B cell (primary cell): ENCODE data around the gene ARF6. TPM values are rescaled to one million over a fixed set of nuclear protein-coding genes. Genes with fewer than 3 reads are reported as not detected.

Experiments used
- ATAC-seq: fragments of 200-7000 bp; cut with Tn5 transposase; one replicate; pipeline ENCODE4 v1.10.0; 2021; ENCODE audit warnings: low read depth, mild to moderate bottlenecking, moderate number of reproducible peaks, moderate library complexity
- CTCF ChIA-PET: fragments of 350-600 bp; sonication (Branson Sonifier 250); formaldehyde crosslinking; loops from one replicate; lab custom pipeline; 2021; ENCODE audit warnings: antibody characterized with exemption, inconsistent platforms; lab: Charles Lee
- POLR2A ChIA-PET: fragments of 350-600 bp; sonication (Branson Sonifier 250); formaldehyde crosslinking; loops from one replicate; lab custom pipeline; 2021; ENCODE audit warnings: antibody characterized with exemption; lab: Charles Lee
- DNase-seq: peaks from one replicate; pipeline ENCODE4 v3.0.0; 2013
- H2AFZ ChIP-seq: 2 replicates; pipeline ENCODE4 v1.6.1; 2012; ENCODE audit warnings: mild to moderate bottlenecking, low read depth, low read length; ENCODE audit not compliant: insufficient read depth, poor library complexity, severe bottlenecking
- H3K27ac ChIP-seq, 2 donors: 1 replicate in 1 of 2; 2 replicates in 1 of 2; pipeline ENCODE4 v1.5.1; 2012 to 2013; ENCODE audit warnings: low read length in 2 of 2, mild to moderate bottlenecking in 2 of 2, moderate library complexity in 1 of 2
- H3K27me3 ChIP-seq, 4 experiments: fragments of 200-600 bp in 1 of 4; sonication (generic) in 1 of 4; replicated peaks in 1 of 4; 1 replicate in 2 of 4; 2 replicates in 2 of 4; pipeline versions ENCODE4 v1.6.1 to v1.7.0; 2013 to 2016; ENCODE audit warnings: low read length in 3 of 4, mild to moderate bottlenecking in 2 of 4, mixed read lengths in 1 of 4, moderate library complexity in 1 of 4; ENCODE audit not compliant: insufficient read depth in 4 of 4, control insufficient read depth in 3 of 4; ENCODE audit errors: control extremely low read depth in 1 of 4
- H3K36me3 ChIP-seq, 2 experiments: replicated peaks in 1 of 2; 1 replicate in 1 of 2; 2 replicates in 1 of 2; pipeline versions ENCODE4 v1.6.1 to v1.7.1; 2013; ENCODE audit warnings: low read length in 1 of 2; ENCODE audit not compliant: insufficient read depth in 2 of 2, control insufficient read depth in 1 of 2; ENCODE audit errors: control extremely low read depth in 1 of 2, extremely low read depth in 1 of 2
- H3K4me1 ChIP-seq, 2 donors: fragments of 200-600 bp in 1 of 2; sonication (generic) in 1 of 2; 1 replicate in 1 of 2; 2 replicates in 1 of 2; pipeline versions ENCODE4 v1.5.1 to v1.6.1; 2013 to 2017; ENCODE audit warnings: low read length in 2 of 2; ENCODE audit not compliant: control insufficient read depth in 2 of 2, insufficient read depth in 2 of 2
- H3K4me2 ChIP-seq: replicated peaks from 2 replicates; pipeline ENCODE3; 2012; ENCODE audit warnings: mild to moderate bottlenecking, low read depth, low read length; ENCODE audit not compliant: poor library complexity, severe bottlenecking
- H3K4me3 ChIP-seq, 5 experiments: fragments of 200-600 bp in 1 of 5; sonication (generic) in 1 of 5; 1 replicate in 3 of 5; 2 replicates in 2 of 5; pipeline versions ENCODE4 v1.5.1 to v1.7.0; 2011 to 2016; ENCODE audit warnings: low read length in 4 of 5, mild to moderate bottlenecking in 4 of 5, low read depth in 2 of 5, control low read depth in 1 of 5, moderate library complexity in 1 of 5; ENCODE audit not compliant: insufficient read depth in 1 of 5; ENCODE audit errors: control extremely low read depth in 1 of 5, extremely low read depth in 1 of 5
- H3K79me2 ChIP-seq: fragments of 200-600 bp; sonication (generic); one replicate; pipeline ENCODE4 v1.6.0; 2016; ENCODE audit warnings: low read length; ENCODE audit not compliant: control insufficient read depth, insufficient read depth
- H3K9ac ChIP-seq: fragments of 200-600 bp; sonication (generic); 2 replicates; pipeline ENCODE4 v1.6.1; 2017; ENCODE audit warnings: mild to moderate bottlenecking, low read length, moderate library complexity
- H3K9me3 ChIP-seq, 3 donors: one replicate each; pipeline versions ENCODE4 v1.6.1 to v1.7.1; 2013; ENCODE audit warnings: low read length in 2 of 3; ENCODE audit not compliant: control insufficient read depth in 2 of 3, insufficient read depth in 1 of 3; ENCODE audit errors: control extremely low read depth in 1 of 3
- H4K20me1 ChIP-seq: 2 replicates; pipeline ENCODE4 v1.6.0; 2012; ENCODE audit warnings: mild to moderate bottlenecking, low read length; ENCODE audit not compliant: insufficient read depth, control insufficient read depth, poor library complexity, severe bottlenecking
- H3K27ac Mint-ChIP-seq: one replicate; pipeline ENCODE4 v1.8.0; 2021; ENCODE audit warnings: mixed read lengths
- H3K27me3 Mint-ChIP-seq: one replicate; pipeline ENCODE4 v1.8.0; 2021; ENCODE audit warnings: mixed read lengths
- H3K4me1 Mint-ChIP-seq: one replicate; pipeline ENCODE4 v1.8.0; 2021; ENCODE audit warnings: mixed read lengths
- H3K4me3 Mint-ChIP-seq: one replicate; pipeline ENCODE4 v1.8.0; 2021; ENCODE audit warnings: mixed read lengths
- H3K9me3 Mint-ChIP-seq: one replicate; pipeline ENCODE4 v1.8.0; 2022; ENCODE audit warnings: mixed read lengths; ENCODE audit not compliant: insufficient read depth
- CTCF ChIP-seq: fragments of 200-600 bp; IDR thresholded peaks from one replicate; pipeline ENCODE4 v1.8.0; 2022; ENCODE audit warnings: antibody characterized with exemption, mild to moderate bottlenecking
- EZH2 ChIP-seq: IDR thresholded peaks from 2 replicates; pipeline ENCODE4 v1.6.1; 2012; ENCODE audit warnings: borderline replicate concordance, low read depth, mild to moderate bottlenecking, moderate library complexity, low read length; ENCODE audit not compliant: insufficient read depth, poor library complexity, severe bottlenecking
- WGBS: methylation state at CpG from one replicate; pipeline ENCODE4 v1.1.5; 2013; ENCODE audit warnings: missing lambda C conversion rate; ENCODE audit not compliant: insufficient coverage; 5-methylcytosine and 5-hydroxymethylcytosine counted together
- intact Hi-C: fragments of 100-400 bp; cut with micrococcal nuclease; formaldehyde crosslinking; loops from one replicate; pipeline ENCODE4 v1.10.0; 2022
- polyA plus RNA-seq: library from polyadenylated mRNA; depleted of rRNA; stranded (reverse); fragments of >200 nt; gene quantifications from 2 replicates; pipeline ENCODE4 v1.2.3, GENCODE V29; 2012
- total RNA-seq, 2 donors: library from RNA; stranded (reverse); fragments of 120-200 nt in 1 of 2; gene quantifications; 1 replicate in 1 of 2; 2 replicates in 1 of 2; pipeline versions ENCODE4 v1.2.3 to v1.2.4, GENCODE V29; 2013 to 2022

Gene ARF6
- total and polyA plus RNA-seq, 2 donors (not counting 1 experiment from before 2014, with no cell fraction given), result 96.6 to 135 TPM

GRCh38 chr14:49907186-49907585 is 14.3 kb downstream of the ARF6 start:
- H3K27ac ChIP-seq, result no peak overlapping the region
- ATAC-seq (no peak), DNase-seq (no peak)
- no CpG with 5 or more reads among the region's 5 CpGs for WGBS
- H3K27me3 ChIP-seq, result no peaks in the 10 kb centered on the region
- Mint-ChIP-seq H3K27ac (no peak overlapping the region), H3K4me3 (no peak overlapping the region), H3K27me3 (no peaks in the 10 kb centered on the region), H3K4me1 (peaks cover 28% of the 10 kb centered on the region), H3K9me3 (no peaks in the 10 kb centered on the region)
- intact Hi-C loops, result no loop called here
- ChIA-PET POLR2A (no interaction called here), CTCF (interaction anchor here (1.1 kb wide), 1 partner anchor 42 kb away, joined by 4 read pairs; no protein-coding TSS in a partner anchor)
- no peaks in the 10 kb centered on the region for H3K9me3 ChIP-seq
- H3K36me3 ChIP-seq, result no peaks in the 10 kb centered on the region
- H3K4me3 ChIP-seq, result no peak overlapping the region
- H3K4me2 ChIP-seq, result no peak overlapping the region
- TF ChIP-seq EZH2, result no peak
- no peak for TF ChIP-seq CTCF
- peaks cover 19 to 28% of the 10 kb centered on the region in 2 donors for H3K4me1 ChIP-seq
- H3K9ac ChIP-seq, result no peak overlapping the region
- no peaks in the 10 kb centered on the region for H4K20me1 ChIP-seq
- H2AFZ ChIP-seq, result no peak overlapping the region
- H3K79me2 ChIP-seq, result peaks cover 25% of the 10 kb centered on the region

GRCh38 chr14:49908433-49908782 is 15.5 kb downstream of the ARF6 start:
- Mint-ChIP-seq H3K4me1 (peaks cover 27% of the 10 kb centered on the region), H3K9me3 (no peaks in the 10 kb centered on the region), H3K4me3 (no peak overlapping the region), H3K27me3 (no peaks in the 10 kb centered on the region), H3K27ac (no peak overlapping the region)
- H3K4me2 ChIP-seq, result no peak overlapping the region
- ATAC-seq (no peak), DNase-seq (no peak)
- ChIA-PET CTCF (no interaction called here), POLR2A (no interaction called here)
- TF ChIP-seq EZH2 (no peak), CTCF (no peak)
- no CpG with 5 or more reads among the region's 1 CpG for WGBS
- H3K4me1 ChIP-seq, result peaks cover 19 to 28% of the 10 kb centered on the region in 2 donors
- H3K79me2 ChIP-seq, result peaks cover 25% of the 10 kb centered on the region
- no peak overlapping the region for H3K9ac ChIP-seq
- intact Hi-C loops, result no loop called here
- H3K27ac ChIP-seq, result no peak overlapping the region
- no peaks in the 10 kb centered on the region for H3K27me3 ChIP-seq
- no peaks in the 10 kb centered on the region for H4K20me1 ChIP-seq
- H3K9me3 ChIP-seq, result no peaks in the 10 kb centered on the region
- no peak overlapping the region for H2AFZ ChIP-seq
- no peaks in the 10 kb centered on the region for H3K36me3 ChIP-seq
- H3K4me3 ChIP-seq, result no peak overlapping the region
